Coronary artery (tissue), 2 donors: ENCODE data around the gene COQ2.
"Not testable (repeated sequence)": the region's sequence is repeated elsewhere in the genome, so short reads cannot be mapped to it uniquely, and the experiment has no call there.

Experiments used
- DNase-seq: peaks from one replicate; pipeline ENCODE4 v3.0.0-alpha.2; 2017; ENCODE audit warnings: low spot score
- H3K27ac ChIP-seq, 2 donors: fragments of 200-600 bp; sonication (generic); one replicate each; pipeline ENCODE4 v1.5.1; 2016 to 2019
- H3K4me3 ChIP-seq: fragments of 200-600 bp; sonication (generic); 2 replicates; pipeline ENCODE4 v1.5.1; 2016; ENCODE audit warnings: mild to moderate bottlenecking, moderate library complexity
- TF ChIP-seq, protein P1 (sequence below): fragments of 200-600 bp; sonication (generic); IDR thresholded peaks from one replicate; pipeline ENCODE4 v1.5.1; 2019; ENCODE audit warnings: antibody characterized with exemption

The COQ2 gene

GRCh38 chr4:83247415-83248357, 36.9 kb downstream of the COQ2 start:
- Histone ChIP-seq H3K4me3 (no peak overlapping the region), H3K27ac (no peak overlapping the region)
- TF ChIP-seq, protein P1, sequence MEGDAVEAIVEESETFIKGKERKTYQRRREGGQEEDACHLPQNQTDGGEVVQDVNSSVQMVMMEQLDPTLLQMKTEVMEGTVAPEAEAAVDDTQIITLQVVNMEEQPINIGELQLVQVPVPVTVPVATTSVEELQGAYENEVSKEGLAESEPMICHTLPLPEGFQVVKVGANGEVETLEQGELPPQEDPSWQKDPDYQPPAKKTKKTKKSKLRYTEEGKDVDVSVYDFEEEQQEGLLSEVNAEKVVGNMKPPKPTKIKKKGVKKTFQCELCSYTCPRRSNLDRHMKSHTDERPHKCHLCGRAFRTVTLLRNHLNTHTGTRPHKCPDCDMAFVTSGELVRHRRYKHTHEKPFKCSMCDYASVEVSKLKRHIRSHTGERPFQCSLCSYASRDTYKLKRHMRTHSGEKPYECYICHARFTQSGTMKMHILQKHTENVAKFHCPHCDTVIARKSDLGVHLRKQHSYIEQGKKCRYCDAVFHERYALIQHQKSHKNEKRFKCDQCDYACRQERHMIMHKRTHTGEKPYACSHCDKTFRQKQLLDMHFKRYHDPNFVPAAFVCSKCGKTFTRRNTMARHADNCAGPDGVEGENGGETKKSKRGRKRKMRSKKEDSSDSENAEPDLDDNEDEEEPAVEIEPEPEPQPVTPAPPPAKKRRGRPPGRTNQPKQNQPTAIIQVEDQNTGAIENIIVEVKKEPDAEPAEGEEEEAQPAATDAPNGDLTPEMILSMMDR, result no peak
- DNase-seq, result no peak

- H3K27ac ChIP-seq, result no peak overlapping the region
- TF ChIP-seq, protein P1, result no peak
- DNase-seq, result no peak
These were observed 43.5 kb downstream of the COQ2 start for GRCh38 chr4:83241132-83241531.

DNA sequence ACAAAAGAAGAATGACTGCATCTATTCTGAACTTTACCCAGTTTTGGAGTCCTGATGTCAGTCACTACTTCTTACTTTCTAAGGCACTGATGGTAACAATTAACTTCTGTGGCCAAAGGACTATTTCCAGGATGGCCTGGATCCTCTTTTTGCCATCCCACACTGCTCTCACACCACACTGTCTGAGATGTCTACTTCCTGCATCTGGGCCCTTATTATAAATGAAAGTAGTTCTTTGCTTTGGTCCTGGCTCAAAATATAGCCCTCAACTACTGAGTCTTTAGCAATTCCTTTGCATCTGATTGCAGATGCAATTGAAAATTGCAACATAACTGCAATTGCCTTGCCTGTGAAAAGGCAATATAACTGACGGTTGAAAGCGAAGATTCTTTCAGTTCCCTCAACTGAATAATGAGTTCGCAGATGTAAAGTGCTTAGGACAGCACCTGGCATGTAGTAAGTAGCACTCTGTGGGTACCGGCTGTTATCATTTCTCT, 44.2 kb downstream of the COQ2 start:
- Histone ChIP-seq H3K4me3 (no peak overlapping the region), H3K27ac (no peak overlapping the region)
- no peak for DNase-seq
- TF ChIP-seq, protein P1, result no peak

More at GRCh38 chr4:83241132-83241531, 43.5 kb downstream of the COQ2 start:
- no peak overlapping the region for H3K4me3 ChIP-seq

DNA sequence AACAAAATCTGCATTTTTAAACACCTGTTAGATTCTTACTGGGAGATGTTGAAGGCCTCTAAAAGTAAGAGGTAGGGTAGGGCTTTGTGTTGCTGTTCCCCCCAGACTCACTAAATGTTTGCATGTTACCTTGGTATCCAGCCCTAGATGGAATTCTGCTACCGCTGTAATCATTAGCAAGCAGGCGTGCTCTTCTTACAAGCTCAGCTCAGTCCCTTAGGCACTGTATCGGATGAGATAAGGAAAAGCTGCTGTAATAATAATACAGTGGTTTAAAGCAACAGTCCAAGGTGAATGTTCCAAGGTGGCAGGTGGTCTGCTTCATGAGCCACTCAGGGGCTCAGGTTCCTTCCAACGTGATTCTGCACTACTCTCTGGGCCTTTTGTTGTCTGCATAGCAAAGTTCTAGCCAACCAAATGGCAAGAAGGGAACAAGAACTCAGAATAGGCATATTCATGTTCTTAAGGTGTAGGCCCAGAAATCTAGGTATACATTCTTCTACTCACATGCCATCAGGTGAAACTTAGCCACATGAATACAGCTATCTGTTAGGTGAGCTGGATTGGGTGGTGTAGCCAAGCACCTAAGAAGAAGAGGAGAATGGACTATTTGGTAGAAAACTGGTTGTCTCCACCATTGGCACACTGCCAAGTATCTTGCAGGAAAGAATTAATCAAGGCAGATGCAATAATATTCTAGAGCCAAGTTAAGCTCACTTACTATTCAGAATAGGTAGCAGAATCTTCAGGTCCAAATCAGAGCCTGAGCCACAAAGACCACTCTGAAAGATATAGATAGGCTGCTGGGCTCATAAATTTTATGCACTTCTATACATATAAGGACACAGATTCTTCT, 46.0 kb downstream of the COQ2 start:
- no peak for DNase-seq
- TF ChIP-seq, protein P1, result no peak

GRCh38 chr4:83237591-83237990, 47.0 kb downstream of the COQ2 start:
- TF ChIP-seq, protein P1, result no peak
- no peak overlapping the region for H3K4me3 ChIP-seq
- no peak overlapping the region for H3K27ac ChIP-seq

More for the DNA sequence above, 46.0 kb downstream of the COQ2 start:
- Histone ChIP-seq H3K27ac (no peak overlapping the region), H3K4me3 (no peak overlapping the region)

DNA sequence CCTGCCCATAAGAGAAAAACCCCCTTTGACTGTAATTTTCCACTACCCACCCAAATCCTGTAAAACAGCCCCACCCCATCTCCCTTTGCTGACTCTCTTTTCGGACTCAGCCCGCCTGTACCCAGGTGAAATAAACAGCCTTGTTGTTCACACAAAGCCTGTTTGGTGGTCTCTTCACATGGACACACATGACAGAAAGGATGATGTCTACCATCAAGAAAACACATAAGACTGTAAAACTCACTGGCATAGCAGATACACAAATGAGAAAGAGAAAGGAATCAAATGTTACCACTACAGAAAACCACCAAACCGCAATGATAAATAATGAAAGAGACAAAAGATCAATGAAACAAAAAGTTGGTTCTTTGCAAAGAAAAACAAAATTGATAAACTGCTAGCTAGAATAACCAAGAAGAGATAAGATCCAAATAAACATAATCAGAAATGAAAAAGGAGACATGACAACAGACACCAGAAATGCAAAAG, 48.9 kb downstream of the COQ2 start:
- not testable (repeated sequence) for H3K4me3 ChIP-seq, DNase-seq, H3K27ac ChIP-seq

More at GRCh38 chr4:83237591-83237990, 47.0 kb downstream of the COQ2 start:
- DNase-seq, result no peak
